Cardiac muscle cell (in vitro differentiated cells and primary cell): ENCODE results near the gene MAPT. TPM values are rescaled to one million over a fixed set of nuclear protein-coding genes. Genes with fewer than 3 reads are reported as not detected.

Experiments
- DNase-seq, 2 donors: peaks; one replicate each; pipeline versions ENCODE4 v3.0.0 to v3.0.0-alpha.2; 2010 to 2017; ENCODE audit warnings: low read depth in 1 of 2, low spot score in 1 of 2
- H3K27ac ChIP-seq: fragments of 200-600 bp; sonication (generic); 2 replicates; pipeline ENCODE4 v1.5.1; 2016
- H3K27me3 ChIP-seq: fragments of 200-600 bp; sonication (generic); 2 replicates; pipeline ENCODE4 v1.6.0; 2016; ENCODE audit warnings: control low read depth
- H3K36me3 ChIP-seq: fragments of 200-600 bp; sonication (generic); 2 replicates; pipeline ENCODE4 v1.5.1; 2016; ENCODE audit warnings: control low read depth
- H3K4me1 ChIP-seq: fragments of 200-600 bp; sonication (generic); 2 replicates; pipeline ENCODE4 v1.8.1; 2017; ENCODE audit warnings: low read depth, mild to moderate bottlenecking, mixed run types
- H3K4me3 ChIP-seq: fragments of 200-600 bp; sonication (generic); 2 replicates; pipeline ENCODE4 v1.5.1; 2016; ENCODE audit warnings: mild to moderate bottlenecking
- H3K9me3 ChIP-seq: fragments of 200-600 bp; sonication (generic); 2 replicates; pipeline ENCODE4 v1.5.1; 2017; ENCODE audit warnings: low read depth, mild to moderate bottlenecking, control low read depth
- CTCF ChIP-seq: IDR thresholded peaks from 2 replicates; pipeline ENCODE4 v1.5.1; 2012; ENCODE audit warnings: low read depth, mild to moderate bottlenecking, low read length
- polyA plus RNA-seq: library from polyadenylated mRNA; unstranded; fragments of >200 nt; fragmentation: Nextera tagmentation; extraction: Ambion mirVana; gene quantifications from 2 replicates; pipeline ENCODE4 v1.2.1, GENCODE V29; 2016
- total RNA-seq: library from RNA; depleted of rRNA; stranded (reverse); fragments of >200 nt; gene quantifications from 2 replicates; pipeline ENCODE4 v1.2.3, GENCODE V29; 2016

Gene MAPT
- total and polyA plus RNA-seq, 2 experiments from 2014 or later = 1.3 to 1.9 TPM

DNA sequence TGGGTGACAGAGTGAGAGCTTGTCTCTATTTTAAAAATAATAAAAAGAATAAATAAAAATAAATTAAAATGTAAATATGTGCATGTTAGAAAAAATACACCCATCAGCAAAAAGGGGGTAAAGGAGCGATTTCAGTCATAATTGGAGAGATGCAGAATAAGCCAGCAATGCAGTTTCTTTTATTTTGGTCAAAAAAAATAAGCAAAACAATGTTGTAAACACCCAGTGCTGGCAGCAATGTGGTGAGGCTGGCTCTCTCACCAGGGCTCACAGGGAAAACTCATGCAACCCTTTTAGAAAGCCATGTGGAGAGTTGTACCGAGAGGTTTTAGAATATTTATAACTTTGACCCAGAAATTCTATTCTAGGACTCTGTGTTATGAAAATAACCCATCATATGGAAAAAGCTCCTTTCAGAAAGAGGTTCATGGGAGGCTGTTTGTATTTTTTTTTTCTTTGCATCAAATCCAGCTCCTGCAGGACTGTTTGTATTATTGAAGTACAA lies 113.2 kb downstream of the MAPT start:
- no peaks in the 10 kb centered on the region for H3K4me1 ChIP-seq
- no peak overlapping the region for H3K4me3 ChIP-seq
- no peaks in the 10 kb centered on the region for H3K36me3 ChIP-seq
- H3K9me3 ChIP-seq = no peaks in the 10 kb centered on the region
- no peak for TF ChIP-seq CTCF
- no peak overlapping the region for H3K27ac ChIP-seq
- DNase-seq = no peak
- H3K27me3 ChIP-seq = no peaks in the 10 kb centered on the region

GRCh38 chr17:46008591-46008990 lies 114.2 kb downstream of the MAPT start:
- TF ChIP-seq CTCF = no peak
- Histone ChIP-seq H3K27ac (no peak overlapping the region), H3K36me3 (no peaks in the 10 kb centered on the region), H3K27me3 (no peaks in the 10 kb centered on the region), H3K4me3 (no peak overlapping the region), H3K9me3 (no peaks in the 10 kb centered on the region), H3K4me1 (no peaks in the 10 kb centered on the region)
- no peak for DNase-seq

DNA sequence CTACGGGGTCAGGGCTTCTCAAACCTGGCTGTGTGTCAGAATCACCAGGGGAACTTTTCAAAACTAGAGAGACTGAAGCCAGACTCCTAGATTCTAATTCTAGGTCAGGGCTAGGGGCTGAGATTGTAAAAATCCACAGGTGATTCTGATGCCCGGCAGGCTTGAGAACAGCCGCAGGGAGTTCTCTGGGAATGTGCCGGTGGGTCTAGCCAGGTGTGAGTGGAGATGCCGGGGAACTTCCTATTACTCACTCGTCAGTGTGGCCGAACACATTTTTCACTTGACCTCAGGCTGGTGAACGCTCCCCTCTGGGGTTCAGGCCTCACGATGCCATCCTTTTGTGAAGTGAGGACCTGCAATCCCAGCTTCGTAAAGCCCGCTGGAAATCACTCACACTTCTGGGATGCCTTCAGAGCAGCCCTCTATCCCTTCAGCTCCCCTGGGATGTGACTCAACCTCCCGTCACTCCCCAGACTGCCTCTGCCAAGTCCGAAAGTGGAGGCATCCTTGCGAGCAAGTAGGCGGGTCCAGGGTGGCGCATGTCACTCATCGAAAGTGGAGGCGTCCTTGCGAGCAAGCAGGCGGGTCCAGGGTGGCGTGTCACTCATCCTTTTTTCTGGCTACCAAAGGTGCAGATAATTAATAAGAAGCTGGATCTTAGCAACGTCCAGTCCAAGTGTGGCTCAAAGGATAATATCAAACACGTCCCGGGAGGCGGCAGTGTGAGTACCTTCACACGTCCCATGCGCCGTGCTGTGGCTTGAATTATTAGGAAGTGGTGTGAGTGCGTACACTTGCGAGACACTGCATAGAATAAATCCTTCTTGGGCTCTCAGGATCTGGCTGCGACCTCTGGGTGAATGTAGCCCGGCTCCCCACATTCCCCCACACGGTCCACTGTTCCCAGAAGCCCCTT lies 115.6 kb downstream of the MAPT start:
- H3K9me3 ChIP-seq = no peaks in the 10 kb centered on the region
- no peak for DNase-seq
- no peaks in the 10 kb centered on the region for H3K27me3 ChIP-seq
- no peak overlapping the region for H3K4me3 ChIP-seq
- H3K4me1 ChIP-seq = no peaks in the 10 kb centered on the region
- TF ChIP-seq CTCF = no peak
- no peaks in the 10 kb centered on the region for H3K36me3 ChIP-seq
- H3K27ac ChIP-seq = no peak overlapping the region

DNA sequence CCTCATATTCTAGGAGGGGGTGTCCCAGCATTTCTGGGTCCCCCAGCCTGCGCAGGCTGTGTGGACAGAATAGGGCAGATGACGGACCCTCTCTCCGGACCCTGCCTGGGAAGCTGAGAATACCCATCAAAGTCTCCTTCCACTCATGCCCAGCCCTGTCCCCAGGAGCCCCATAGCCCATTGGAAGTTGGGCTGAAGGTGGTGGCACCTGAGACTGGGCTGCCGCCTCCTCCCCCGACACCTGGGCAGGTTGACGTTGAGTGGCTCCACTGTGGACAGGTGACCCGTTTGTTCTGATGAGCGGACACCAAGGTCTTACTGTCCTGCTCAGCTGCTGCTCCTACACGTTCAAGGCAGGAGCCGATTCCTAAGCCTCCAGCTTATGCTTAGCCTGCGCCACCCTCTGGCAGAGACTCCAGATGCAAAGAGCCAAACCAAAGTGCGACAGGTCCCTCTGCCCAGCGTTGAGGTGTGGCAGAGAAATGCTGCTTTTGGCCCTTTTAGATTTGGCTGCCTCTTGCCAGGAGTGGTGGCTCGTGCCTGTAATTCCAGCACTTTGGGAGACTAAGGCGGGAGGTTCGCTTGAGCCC lies 116.3 kb downstream of the MAPT start:
- no peaks in the 10 kb centered on the region for H3K36me3 ChIP-seq
- no peaks in the 10 kb centered on the region for H3K9me3 ChIP-seq
- no peak for DNase-seq
- no peak overlapping the region for H3K27ac ChIP-seq
- no peak for TF ChIP-seq CTCF
- no peaks in the 10 kb centered on the region for H3K4me1 ChIP-seq
- H3K4me3 ChIP-seq = no peak overlapping the region
- H3K27me3 ChIP-seq = no peaks in the 10 kb centered on the region

DNA sequence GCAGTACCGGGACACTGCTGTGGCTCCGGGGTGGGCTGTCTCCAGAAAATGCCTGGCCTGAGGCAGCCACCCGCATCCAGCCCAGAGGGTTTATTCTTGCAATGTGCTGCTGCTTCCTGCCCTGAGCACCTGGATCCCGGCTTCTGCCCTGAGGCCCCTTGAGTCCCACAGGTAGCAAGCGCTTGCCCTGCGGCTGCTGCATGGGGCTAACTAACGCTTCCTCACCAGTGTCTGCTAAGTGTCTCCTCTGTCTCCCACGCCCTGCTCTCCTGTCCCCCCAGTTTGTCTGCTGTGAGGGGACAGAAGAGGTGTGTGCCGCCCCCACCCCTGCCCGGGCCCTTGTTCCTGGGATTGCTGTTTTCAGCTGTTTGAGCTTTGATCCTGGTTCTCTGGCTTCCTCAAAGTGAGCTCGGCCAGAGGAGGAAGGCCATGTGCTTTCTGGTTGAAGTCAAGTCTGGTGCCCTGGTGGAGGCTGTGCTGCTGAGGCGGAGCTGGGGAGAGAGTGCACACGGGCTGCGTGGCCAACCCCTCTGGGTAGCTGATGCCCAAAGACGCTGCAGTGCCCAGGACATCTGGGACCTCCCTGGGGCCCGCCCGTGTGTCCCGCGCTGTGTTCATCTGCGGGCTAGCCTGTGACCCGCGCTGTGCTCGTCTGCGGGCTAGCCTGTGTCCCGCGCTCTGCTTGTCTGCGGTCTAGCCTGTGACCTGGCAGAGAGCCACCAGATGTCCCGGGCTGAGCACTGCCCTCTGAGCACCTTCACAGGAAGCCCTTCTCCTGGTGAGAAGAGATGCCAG lies 117.6 kb downstream of the MAPT start:
- TF ChIP-seq CTCF = no peak
- H3K4me1 ChIP-seq = no peaks in the 10 kb centered on the region
- H3K27ac ChIP-seq = no peak overlapping the region
- no peak overlapping the region for H3K4me3 ChIP-seq
- H3K9me3 ChIP-seq = no peaks in the 10 kb centered on the region
- H3K36me3 ChIP-seq = no peaks in the 10 kb centered on the region
- H3K27me3 ChIP-seq = no peaks in the 10 kb centered on the region
- DNase-seq = no peak
